Panc1 (cell line): ENCODE measurements around the gene SCN2B. TPM values are rescaled to one million over a fixed set of nuclear protein-coding genes. Genes with fewer than 3 reads are reported as not detected.

Experiments
- ATAC-seq: fragments of 200-7000 bp; cut with Tn5 transposase; 2 replicates; pipeline ENCODE4 v1.9.1; 2020; ENCODE audit warnings: mild to moderate bottlenecking, moderate library complexity
- BruUV-seq: library from RNA; stranded (reverse); fragments of 400-500 nt; replicated peaks from 2 replicates; lab custom pipeline; 2021; lab: Mats Ljungman, UMichigan
- CTCF ChIA-PET: fragments of 300-600 bp; sonication (Branson Sonifier 250); formaldehyde crosslinking; loops from one replicate; lab custom pipeline; 2022; ENCODE audit warnings: antibody characterized with exemption; lab: Charles Lee
- POLR2A ChIA-PET: fragments of 300-600 bp; sonication (Branson Sonifier 250); formaldehyde crosslinking; loops from one replicate; lab custom pipeline; 2022; ENCODE audit warnings: antibody characterized with exemption; lab: Charles Lee
- DNase-seq: peaks from one replicate; pipeline ENCODE4 v3.0.0-alpha.2; 2010; ENCODE audit warnings: low read depth, low spot score
- H3K27ac ChIP-seq: 2 replicates; pipeline ENCODE4 v1.5.1; 2011; ENCODE audit warnings: mild to moderate bottlenecking, low read length, inconsistent platforms
- H3K27me3 ChIP-seq: fragments of 200-500 bp; sonication (Bioruptor generic); 2 replicates; pipeline ENCODE4 v1.6.0; 2014; ENCODE audit warnings: low read length, inconsistent platforms; ENCODE audit not compliant: control insufficient read depth, insufficient read depth
- H3K36me3 ChIP-seq: fragments of 200-500 bp; sonication (Bioruptor generic); 2 replicates; pipeline ENCODE4 v1.5.1; 2014; ENCODE audit warnings: inconsistent platforms, mild to moderate bottlenecking, low read length, moderate library complexity; ENCODE audit not compliant: control insufficient read depth, insufficient read depth
- H3K4me1 ChIP-seq: 2 replicates; pipeline ENCODE4 v1.5.1; 2011; ENCODE audit warnings: inconsistent platforms, mild to moderate bottlenecking, low read length, moderate library complexity; ENCODE audit not compliant: control insufficient read depth, insufficient read depth
- H3K4me3 ChIP-seq, 2 experiments: 2 replicates each; pipeline ENCODE4 v1.5.1; 2011 to 2012; ENCODE audit warnings: low read depth in 2 of 2, low read length in 2 of 2, mild to moderate bottlenecking in 2 of 2, inconsistent platforms in 1 of 2, moderate library complexity in 1 of 2
- H3K9me3 ChIP-seq: fragments of 200-500 bp; sonication (Bioruptor generic); 2 replicates; pipeline ENCODE4 v1.5.1; 2014; ENCODE audit warnings: low read depth, mild to moderate bottlenecking, inconsistent platforms, low read length, moderate library complexity; ENCODE audit not compliant: control insufficient read depth, insufficient read depth
- POLR2AphosphoS5 ChIP-seq: IDR thresholded peaks from 2 replicates; pipeline ENCODE4 v1.6.1; 2012; ENCODE audit warnings: mild to moderate bottlenecking, low read depth, low read length, moderate library complexity
- REST ChIP-seq, 2 experiments: IDR thresholded peaks; 2 replicates each; pipeline ENCODE4 v1.6.1; 2011 to 2012; ENCODE audit warnings: low read depth in 2 of 2, control low read depth in 1 of 2, low read length in 1 of 2, mild to moderate bottlenecking in 1 of 2, moderate library complexity in 1 of 2; ENCODE audit not compliant: insufficient read depth in 1 of 2
- SIN3A ChIP-seq: IDR thresholded peaks from 2 replicates; pipeline ENCODE4 v1.6.1; 2012; ENCODE audit warnings: low read depth, mild to moderate bottlenecking, low read length, moderate library complexity, borderline replicate concordance; ENCODE audit not compliant: insufficient read depth
- TCF7L2 ChIP-seq: IDR thresholded peaks from 2 replicates; pipeline ENCODE4 v1.6.1; 2011; ENCODE audit warnings: mild to moderate bottlenecking, low read depth, low read length, inconsistent platforms
- in situ Hi-C: cut with HindIII; loops from 2 replicates; pipeline ENCODE4 v1.10.0; 2016; ENCODE audit warnings: low sequenced_read_pairs, low pct_unique_long_range_greater_than_20kb
- intact Hi-C: fragments of 100-400 bp; cut with micrococcal nuclease; formaldehyde crosslinking; loops from one replicate; pipeline ENCODE4 v1.10.0; 2022; ENCODE audit not compliant: unreplicated experiment
- total RNA-seq: library from RNA; stranded (reverse); gene quantifications from one replicate; pipeline ENCODE4 v1.2.1, GENCODE V29; 2021; ENCODE audit not compliant: unreplicated experiment
- TF ChIP-seq, protein P1 (sequence below): fragments of 450-650 bp; IDR thresholded peaks from 2 replicates; pipeline ENCODE4 v1.5.1; 2017; ENCODE audit warnings: mild to moderate bottlenecking

SCN2B gene
- total RNA-seq, 1 experiment from 2014 or later, result not detected

- intact Hi-C loops (no loop called here), in situ Hi-C loops (no loop called here)
- TF ChIP-seq, protein P1, sequence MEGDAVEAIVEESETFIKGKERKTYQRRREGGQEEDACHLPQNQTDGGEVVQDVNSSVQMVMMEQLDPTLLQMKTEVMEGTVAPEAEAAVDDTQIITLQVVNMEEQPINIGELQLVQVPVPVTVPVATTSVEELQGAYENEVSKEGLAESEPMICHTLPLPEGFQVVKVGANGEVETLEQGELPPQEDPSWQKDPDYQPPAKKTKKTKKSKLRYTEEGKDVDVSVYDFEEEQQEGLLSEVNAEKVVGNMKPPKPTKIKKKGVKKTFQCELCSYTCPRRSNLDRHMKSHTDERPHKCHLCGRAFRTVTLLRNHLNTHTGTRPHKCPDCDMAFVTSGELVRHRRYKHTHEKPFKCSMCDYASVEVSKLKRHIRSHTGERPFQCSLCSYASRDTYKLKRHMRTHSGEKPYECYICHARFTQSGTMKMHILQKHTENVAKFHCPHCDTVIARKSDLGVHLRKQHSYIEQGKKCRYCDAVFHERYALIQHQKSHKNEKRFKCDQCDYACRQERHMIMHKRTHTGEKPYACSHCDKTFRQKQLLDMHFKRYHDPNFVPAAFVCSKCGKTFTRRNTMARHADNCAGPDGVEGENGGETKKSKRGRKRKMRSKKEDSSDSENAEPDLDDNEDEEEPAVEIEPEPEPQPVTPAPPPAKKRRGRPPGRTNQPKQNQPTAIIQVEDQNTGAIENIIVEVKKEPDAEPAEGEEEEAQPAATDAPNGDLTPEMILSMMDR, result no peak
- BruUV-seq, result no TSS peak
- POLR2A ChIA-PET, result no interaction called here
- H3K36me3 ChIP-seq, result no peaks in the 10 kb centered on the region
- H3K27ac ChIP-seq, result no peak overlapping the region
- H3K27me3 ChIP-seq, result peaks cover 31% of the 10 kb centered on the region
- ATAC-seq, result no peak
- H3K4me3 ChIP-seq, result no peak overlapping the region
- no peak for DNase-seq
- CTCF ChIA-PET, result no interaction called here
- H3K9me3 ChIP-seq, result no peaks in the 10 kb centered on the region
- H3K4me1 ChIP-seq, result no peaks in the 10 kb centered on the region
These were observed 43.3 kb upstream of the SCN2B start for GRCh38 chr11:118219732-118220131.

- no TSS peak for BruUV-seq
- H3K36me3 ChIP-seq, result no peaks in the 10 kb centered on the region
- CTCF ChIA-PET, result no interaction called here
- in situ Hi-C loops, result no loop called here
- TF ChIP-seq SIN3A (no peak), REST (IDR thresholded peaks at IDR 0.05; ENCODE audit: insufficient read depth in 1 of 2, low read depth in 2 of 2, low read length in 1 of 2) (no peak), POLR2AphosphoS5 (no peak), TCF7L2 (no peak)
- TF ChIP-seq, protein P1, result no peak
- H3K4me3 ChIP-seq, result no peak overlapping the region
- POLR2A ChIA-PET, result no interaction called here
- H3K9me3 ChIP-seq, result no peaks in the 10 kb centered on the region
- H3K27me3 ChIP-seq, result peaks cover 33% of the 10 kb centered on the region
- ATAC-seq, result no peak
- intact Hi-C loops, result no loop called here
- no peak for DNase-seq
- H3K27ac ChIP-seq, result no peak overlapping the region
- no peaks in the 10 kb centered on the region for H3K4me1 ChIP-seq
These were observed 42.8 kb upstream of the SCN2B start for GRCh38 chr11:118219244-118219643.

DNA sequence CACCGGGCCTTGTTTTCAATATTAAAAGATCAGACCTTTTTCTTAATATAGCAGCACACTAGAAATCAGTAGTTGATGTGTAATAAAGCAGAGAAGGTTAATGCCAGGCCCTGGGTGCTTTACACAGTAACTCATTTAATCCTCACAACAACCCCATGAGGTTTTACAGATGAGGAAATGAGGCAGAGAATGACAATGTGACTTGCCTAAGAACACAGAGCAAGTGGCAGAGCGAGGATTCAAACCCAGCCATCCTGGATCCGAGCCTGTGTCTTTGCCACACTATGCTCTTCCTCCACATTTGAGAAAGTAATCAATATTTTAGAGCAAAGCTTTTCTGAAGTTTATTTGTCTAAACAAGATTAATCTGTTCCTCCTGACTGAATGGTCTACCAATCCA, 41.1 kb upstream of the SCN2B start:
- Histone ChIP-seq H3K9me3 (no peaks in the 10 kb centered on the region), H3K27me3 (peaks cover 33% of the 10 kb centered on the region), H3K36me3 (no peaks in the 10 kb centered on the region), H3K27ac (no peak overlapping the region), H3K4me3 (no peak overlapping the region), H3K4me1 (no peaks in the 10 kb centered on the region)
- in situ Hi-C loops (no loop called here), intact Hi-C loops (no loop called here)
- POLR2A ChIA-PET, result no interaction called here
- BruUV-seq, result no TSS peak
- no peak for TF ChIP-seq REST (IDR thresholded peaks at IDR 0.05; ENCODE audit: insufficient read depth in 1 of 2, low read depth in 2 of 2, low read length in 1 of 2)
- no peak for TF ChIP-seq TCF7L2
- TF ChIP-seq, protein P1, result no peak
- no peak for TF ChIP-seq POLR2AphosphoS5
- no peak for TF ChIP-seq SIN3A
- ATAC-seq (no peak), DNase-seq (no peak)
- CTCF ChIA-PET, result no interaction called here
